Fibroblast of peridontal ligament (primary cell): Measurements from ENCODE around the gene TANGO6.
"Not testable (repeated sequence)": the region's sequence is repeated elsewhere in the genome, so short reads cannot be mapped to it uniquely, and the experiment has no call there.

Source experiments
- DNase-seq: peaks from one replicate; pipeline ENCODE4 v3.0.0-alpha.2; 2010; ENCODE audit errors: extremely low read depth

TANGO6 gene

GRCh38 chr16:69118468-69118867 is 275.1 kb downstream of the TANGO6 start:
- no peak for DNase-seq

DNA sequence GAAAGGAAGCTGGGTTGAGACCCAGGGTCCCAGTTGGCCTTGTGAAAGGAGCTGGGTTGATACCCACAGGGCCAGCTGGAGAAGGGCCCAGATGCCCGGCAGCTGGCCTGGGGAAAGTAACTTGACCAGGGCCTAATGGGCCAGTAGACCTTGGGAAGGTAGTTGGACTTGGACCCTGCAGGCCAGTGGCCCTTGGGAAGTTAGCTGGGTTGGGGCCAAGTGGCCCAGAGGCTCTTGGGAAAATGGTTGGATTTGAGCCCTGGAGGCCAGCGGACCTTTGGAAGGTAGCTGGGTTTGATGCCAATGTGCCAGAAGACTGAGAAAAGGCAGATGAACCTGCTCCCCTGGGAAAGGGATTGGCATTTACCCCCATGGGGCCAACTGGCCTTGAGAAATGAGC is 275.7 kb downstream of the TANGO6 start:
- no peak for DNase-seq

GRCh38 chr16:69119536-69119935 is 276.2 kb downstream of the TANGO6 start:
- DNase-seq: no peak

GRCh38 chr16:69120096-69120664 is 276.8 kb downstream of the TANGO6 start:
- DNase-seq: no peak

DNA sequence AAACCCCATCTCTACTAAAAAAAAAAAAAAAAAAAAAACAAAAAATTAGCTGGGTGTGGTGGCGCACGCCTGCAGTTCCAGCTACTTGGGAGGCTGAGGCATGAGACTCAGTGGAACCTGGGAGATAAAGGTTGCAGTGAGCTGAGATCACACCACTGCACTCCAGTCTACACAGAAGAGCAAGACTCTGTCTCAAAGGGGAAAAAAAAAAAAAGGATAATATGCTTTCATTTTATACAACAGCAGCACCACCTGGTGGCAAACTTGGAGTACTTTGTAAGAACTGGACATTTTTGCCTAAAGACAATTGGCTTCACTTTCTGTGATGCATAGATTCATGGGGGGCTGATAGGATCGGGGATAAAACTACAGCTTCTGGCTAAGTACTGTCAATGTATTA is 280.6 kb downstream of the TANGO6 start:
- peak; percentile 86 for DNase-seq

DNA sequence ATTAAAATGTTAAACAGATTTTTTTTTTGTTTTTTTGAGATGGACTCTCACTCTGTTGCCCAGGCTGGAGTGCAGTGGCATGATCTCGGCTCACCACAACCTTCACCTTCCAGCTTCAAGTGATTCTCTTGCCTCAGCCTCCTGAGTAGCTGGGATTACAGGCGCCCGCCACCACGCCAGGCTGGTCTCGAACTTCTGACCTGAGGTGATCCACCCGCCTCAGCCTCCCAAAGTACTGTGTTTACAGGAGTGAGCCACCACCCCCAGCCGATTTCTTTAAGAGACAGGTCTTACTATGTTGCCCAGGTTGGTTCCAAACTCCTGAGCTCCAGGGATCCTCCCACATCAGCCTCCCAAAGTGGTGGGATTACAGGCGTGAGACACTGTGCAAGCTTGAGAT is 281.1 kb downstream of the TANGO6 start:
- DNase-seq: not testable (repeated sequence)

- not testable (repeated sequence) for DNase-seq
Measured at GRCh38 chr16:69124961-69125360, 281.6 kb downstream of the TANGO6 start.

DNA sequence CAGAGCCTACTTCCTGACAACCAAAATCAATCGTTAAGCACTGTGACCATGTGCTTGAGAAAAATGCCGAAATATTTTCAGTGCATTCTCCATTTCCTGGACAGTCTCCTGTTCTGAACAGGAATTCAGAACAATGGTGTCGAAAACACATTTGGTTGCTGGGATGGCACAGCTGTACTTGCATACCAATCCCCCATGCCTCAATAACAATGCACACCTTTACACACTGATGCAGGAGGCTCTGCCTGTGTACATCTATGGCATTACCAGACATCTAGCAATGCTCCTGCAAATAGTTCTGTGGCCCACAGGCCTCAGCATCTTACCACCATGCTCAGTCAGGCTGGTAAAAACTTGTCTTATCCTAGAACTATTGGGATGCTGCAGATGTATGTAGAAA is 282.9 kb downstream of the TANGO6 start:
- no peak for DNase-seq

GRCh38 chr16:69126801-69127200 is 283.5 kb downstream of the TANGO6 start:
- DNase-seq: not testable (repeated sequence)

DNA sequence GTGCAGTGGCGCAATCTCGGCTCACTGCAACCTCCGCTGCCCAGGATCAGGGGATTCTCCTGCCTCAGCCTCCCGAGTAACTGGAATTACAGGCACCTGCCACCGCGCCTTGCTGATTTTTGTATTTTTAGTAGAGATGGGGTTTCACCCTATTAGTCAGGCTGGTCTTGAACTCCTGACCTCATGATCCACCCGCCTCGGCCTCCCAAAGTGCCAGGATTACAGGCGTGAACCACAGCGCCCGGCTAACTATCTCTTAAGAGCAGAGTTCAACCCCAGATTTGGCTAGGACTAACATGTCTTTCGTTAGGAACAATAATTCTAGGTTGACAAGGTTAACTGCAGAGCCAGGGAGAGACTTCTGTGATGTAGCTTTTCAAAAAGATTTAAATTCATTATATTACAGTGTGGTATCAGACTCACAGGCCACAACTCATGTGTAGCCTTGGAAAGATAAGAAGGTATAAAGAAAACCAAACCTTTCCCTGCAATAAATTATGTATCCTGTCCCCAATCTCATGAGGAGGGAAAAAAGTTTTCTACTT is 284.7 kb downstream of the TANGO6 start:
- no peak for DNase-seq

GRCh38 chr16:69130461-69130860 is 287.1 kb downstream of the TANGO6 start:
- DNase-seq: no peak

GRCh38 chr16:69131167-69131838 is 288.0 kb downstream of the TANGO6 start:
- peak; percentile 44 for DNase-seq

DNA sequence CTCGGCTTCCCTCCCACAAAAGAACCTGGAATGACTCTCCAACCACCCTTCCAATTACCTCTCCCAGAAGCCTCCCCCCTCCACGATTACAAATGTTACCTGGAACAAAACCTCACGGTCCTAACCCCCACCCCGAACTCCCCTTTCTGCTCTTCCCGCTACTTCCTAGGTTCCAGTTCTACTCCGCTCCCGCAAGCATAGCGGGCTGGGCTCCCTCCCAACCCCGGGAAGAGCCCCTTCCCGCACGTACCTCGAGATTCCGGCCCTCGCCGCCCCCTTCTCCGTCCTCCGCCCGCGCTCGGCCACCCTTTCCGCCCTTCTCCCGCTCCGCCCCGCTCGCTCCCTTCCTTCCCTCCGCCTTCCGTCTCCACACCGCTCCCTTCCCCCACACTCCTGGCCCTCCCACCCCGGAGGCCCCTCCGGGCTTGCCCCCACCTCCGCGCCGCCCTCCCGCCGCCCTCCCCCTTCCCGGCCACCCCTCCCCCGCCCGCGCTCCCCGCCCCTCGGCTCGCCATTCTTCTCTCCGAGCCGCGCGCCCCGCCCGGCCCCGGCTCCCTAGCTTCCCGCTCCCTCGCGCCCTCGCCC is 288.6 kb downstream of the TANGO6 start:
- DNase-seq: peak; percentile 76

GRCh38 chr16:69132424-69133252 is 289.3 kb downstream of the TANGO6 start, which contains the start of the genes CHTF8 and UTP4:
Gene CHTF8 (minus strand): TSS chr16:69132588. CDS start chr16:69121458, 11,130 bp downstream.
Gene UTP4 (plus strand): TSS chr16:69132649. CDS start chr16:69133460, 811 bp downstream.
- peak; percentile 65 for DNase-seq

DNA sequence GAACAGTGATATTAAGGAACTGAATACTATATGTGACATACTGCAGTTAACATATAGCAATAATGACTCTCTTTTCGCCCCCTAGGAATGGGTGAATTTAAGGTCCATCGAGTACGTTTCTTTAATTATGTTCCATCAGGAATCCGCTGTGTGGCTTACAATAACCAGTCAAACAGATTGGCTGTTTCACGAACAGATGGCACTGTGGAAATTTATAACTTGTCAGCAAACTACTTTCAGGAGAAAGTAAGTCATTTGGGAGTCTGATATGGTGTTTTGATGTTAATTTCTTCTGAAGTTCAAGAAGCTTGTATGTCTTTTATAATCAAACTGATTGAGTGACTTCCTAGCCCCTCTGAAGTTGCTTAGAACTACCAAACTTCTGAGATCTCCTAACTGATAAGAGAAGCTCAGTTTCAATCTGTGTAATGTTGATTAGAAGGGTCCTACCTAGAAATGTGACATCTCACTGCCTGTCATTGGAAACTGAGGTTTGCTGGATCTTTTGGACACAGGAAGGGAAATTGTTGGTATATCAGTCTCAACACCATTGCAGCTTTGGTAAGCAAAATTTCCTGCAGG is 290.1 kb downstream of the TANGO6 start:
- no peak for DNase-seq
